GM10248 (cell line): ENCODE measurements around the gene TMEM82.

ENCODE experiments used
- CTCF ChIA-PET: fragments of 300-600 bp; sonication (Branson Sonifier 250); formaldehyde crosslinking; extraction: SDS; loops from one replicate; lab custom pipeline; 2021; ENCODE audit warnings: antibody characterized with exemption; lab: Yijun Ruan, JAX
- POLR2A ChIA-PET: fragments of 350-650 bp; sonication (Branson Sonifier 250); formaldehyde crosslinking; extraction: SDS; loops from one replicate; lab custom pipeline; 2020; ENCODE audit warnings: antibody characterized with exemption; lab: Yijun Ruan, JAX
- DNase-seq: peaks from one replicate; pipeline ENCODE4 v3.0.0; 2012; ENCODE audit errors: extremely low spot score
- CTCF ChIP-seq: IDR thresholded peaks from 2 replicates; pipeline ENCODE4 v1.5.1; 2012; ENCODE audit warnings: mild to moderate bottlenecking, low read depth; ENCODE audit errors: extremely low read depth, missing control alignments, control extremely low read depth

Gene TMEM82

DNA sequence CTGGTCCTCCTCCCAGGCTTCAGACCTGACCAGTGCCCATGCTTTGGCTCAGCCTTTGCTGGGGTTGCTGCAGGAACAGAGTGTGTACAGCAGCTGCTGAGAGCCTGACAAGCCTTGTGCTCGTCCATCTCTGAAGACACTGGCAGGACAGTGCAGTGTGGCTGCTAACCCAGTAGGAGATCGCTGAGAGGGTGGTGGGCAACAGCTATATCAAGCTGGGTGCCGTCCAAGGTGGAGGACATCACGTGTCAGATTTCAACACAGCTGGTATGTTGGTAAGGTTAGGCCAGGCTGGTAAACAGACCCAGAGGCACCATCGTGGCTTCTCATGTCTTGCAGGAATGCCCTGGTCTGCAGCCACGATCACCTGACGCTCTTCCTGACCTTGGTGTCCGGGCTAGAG, 24.1 kb upstream of the TMEM82 start:
- ChIA-PET CTCF (interaction anchor here (1.1 to 1.4 kb wide), 4 partner anchors 8 to 14 kb away, joined by 3 read pairs; no protein-coding TSS in a partner anchor), POLR2A (no interaction called here)
- DNase-seq: no peak
- no peak for TF ChIP-seq CTCF

- no peak for DNase-seq
- ChIA-PET POLR2A (no interaction called here), CTCF (interaction anchor here (1.4 kb wide), 1 partner anchor 14 kb away, joined by 3 read pairs; no protein-coding TSS in a partner anchor)
- no peak for TF ChIP-seq CTCF
These were observed 22.7 kb upstream of the TMEM82 start for GRCh38 chr1:15719381-15720120.

DNA sequence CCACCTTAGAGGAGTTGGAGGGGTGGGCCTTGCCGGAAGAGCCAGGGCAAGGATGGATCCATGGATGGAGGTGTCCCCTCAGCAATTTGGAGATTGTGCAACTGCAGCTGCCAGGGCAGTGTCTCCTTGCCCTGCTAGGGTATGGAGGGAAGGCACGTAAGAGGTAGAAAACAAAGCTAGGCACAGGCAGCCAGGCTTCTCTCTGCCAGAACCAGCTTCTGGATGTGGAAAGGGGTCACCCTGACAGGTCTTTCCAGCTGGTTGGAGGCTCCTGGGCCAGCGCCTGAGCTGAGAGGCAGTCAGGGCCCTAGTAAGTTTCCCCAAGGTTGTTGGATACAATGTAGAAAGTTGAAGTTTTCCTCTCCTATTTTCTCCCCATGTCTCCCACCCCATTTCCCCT, 21.4 kb upstream of the TMEM82 start:
- no peak for DNase-seq
- ChIA-PET CTCF (interaction anchor here (1.5 kb wide), 1 partner anchor 56 kb away, joined by 3 read pairs; no protein-coding TSS in a partner anchor), POLR2A (no interaction called here)
- no peak for TF ChIP-seq CTCF

- ChIA-PET POLR2A (no interaction called here), CTCF (no interaction called here)
- no peak for DNase-seq
- no peak for TF ChIP-seq CTCF
These were observed 19.9 kb upstream of the TMEM82 start for GRCh38 chr1:15722411-15722810.

DNA sequence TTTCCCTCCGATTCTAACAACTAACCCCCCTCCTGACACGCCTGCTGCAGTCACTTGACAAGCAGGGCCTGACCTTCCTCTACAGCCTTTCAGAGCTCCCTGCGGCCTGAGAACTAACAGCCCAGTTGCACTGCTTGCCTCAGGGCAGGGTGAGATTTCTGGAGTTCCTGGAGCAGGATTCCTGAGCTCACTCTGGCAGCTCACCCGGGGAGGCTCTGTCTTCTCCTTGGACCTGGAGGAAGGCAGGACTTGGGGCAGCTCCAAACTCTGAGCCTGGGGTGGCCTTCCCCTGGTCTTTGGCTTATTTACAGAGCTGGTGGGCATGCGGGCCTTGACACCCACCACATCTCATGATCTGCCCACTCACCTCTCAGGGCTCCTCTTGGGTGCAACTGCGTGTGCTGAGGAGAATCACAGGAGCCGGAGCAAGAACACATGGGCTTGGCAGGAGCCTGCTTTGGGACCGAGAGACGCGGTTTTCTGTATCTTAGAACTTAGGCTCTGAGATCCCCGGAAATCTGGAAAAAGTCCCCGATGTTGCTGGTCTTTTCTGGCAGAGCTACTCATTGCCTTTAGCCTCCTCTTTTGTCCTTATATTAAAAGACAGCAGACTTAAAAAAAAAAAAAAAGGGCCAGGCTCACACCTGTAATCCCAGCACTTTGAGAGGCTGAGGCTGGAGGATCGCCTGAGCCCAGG, 19.3 kb upstream of the TMEM82 start:
- TF ChIP-seq CTCF: no peak
- DNase-seq: no peak
- ChIA-PET CTCF (no interaction called here), POLR2A (no interaction called here)

GRCh38 chr1:15723631-15724246, 18.6 kb upstream of the TMEM82 start:
- POLR2A ChIA-PET: no interaction called here

More at GRCh38 chr1:15723631-15724246, 18.6 kb upstream of the TMEM82 start:
- no peak for TF ChIP-seq CTCF
- DNase-seq: no peak
- CTCF ChIA-PET: no interaction called here
